Measurements from ENCODE around the gene RACK1.
A peak's percentile ranks its signal among the peaks of the same experiment; 100 is the strongest.

The RACK1 gene

DNA sequence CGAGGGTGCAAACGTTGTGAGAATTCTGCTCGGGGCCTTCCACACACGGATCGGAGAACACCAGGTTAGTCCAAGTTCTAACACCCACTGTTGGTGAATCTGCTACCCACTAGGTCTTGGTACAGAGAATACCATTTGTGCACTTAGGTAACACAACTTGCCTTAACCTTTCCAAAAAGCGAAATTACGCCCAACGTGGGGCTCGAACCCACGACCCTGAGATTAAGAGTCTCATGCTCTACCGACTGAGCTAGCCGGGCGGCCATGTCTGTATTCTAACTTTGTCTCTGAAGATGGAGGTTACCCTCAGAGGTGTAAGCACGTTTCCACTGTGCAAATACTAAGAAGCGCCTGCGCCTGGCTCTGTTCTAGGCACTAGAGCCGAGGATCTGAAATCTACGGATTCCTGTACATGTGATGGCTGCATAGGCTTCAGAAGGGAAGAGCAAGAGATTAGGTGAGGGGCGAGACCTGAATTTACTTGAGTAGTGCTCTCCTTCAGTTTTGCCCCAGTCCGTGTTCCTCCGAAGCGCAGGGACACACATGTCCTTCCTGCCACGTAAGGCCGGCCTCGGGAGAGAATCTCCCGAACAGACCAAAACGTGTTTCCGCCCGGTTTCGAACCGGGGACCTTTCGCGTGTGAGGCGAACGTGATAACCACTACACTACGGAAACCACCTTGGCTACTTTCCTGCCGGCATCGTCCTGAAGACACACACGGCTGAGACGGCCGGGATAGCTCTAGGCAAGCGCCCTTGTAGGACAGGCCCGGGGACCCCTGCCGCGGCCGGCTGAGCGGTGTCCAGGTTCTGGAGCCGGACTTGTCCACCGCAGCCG, 21.7 kb downstream of the RACK1 start:
- TF ChIP-seq, protein P1, sequence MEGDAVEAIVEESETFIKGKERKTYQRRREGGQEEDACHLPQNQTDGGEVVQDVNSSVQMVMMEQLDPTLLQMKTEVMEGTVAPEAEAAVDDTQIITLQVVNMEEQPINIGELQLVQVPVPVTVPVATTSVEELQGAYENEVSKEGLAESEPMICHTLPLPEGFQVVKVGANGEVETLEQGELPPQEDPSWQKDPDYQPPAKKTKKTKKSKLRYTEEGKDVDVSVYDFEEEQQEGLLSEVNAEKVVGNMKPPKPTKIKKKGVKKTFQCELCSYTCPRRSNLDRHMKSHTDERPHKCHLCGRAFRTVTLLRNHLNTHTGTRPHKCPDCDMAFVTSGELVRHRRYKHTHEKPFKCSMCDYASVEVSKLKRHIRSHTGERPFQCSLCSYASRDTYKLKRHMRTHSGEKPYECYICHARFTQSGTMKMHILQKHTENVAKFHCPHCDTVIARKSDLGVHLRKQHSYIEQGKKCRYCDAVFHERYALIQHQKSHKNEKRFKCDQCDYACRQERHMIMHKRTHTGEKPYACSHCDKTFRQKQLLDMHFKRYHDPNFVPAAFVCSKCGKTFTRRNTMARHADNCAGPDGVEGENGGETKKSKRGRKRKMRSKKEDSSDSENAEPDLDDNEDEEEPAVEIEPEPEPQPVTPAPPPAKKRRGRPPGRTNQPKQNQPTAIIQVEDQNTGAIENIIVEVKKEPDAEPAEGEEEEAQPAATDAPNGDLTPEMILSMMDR (IDR thresholded peaks at IDR 0.05; ENCODE audit: control insufficient read depth, insufficient read depth, low read depth, low read length, missing control alignments), result no peak
- H3K4me3 ChIP-seq (ENCODE audit: control insufficient read depth, low read depth, low read length), result peak overlapping the region; percentile 93
- DNase-seq (ENCODE audit: low read depth), result peak; percentile 85

DNA sequence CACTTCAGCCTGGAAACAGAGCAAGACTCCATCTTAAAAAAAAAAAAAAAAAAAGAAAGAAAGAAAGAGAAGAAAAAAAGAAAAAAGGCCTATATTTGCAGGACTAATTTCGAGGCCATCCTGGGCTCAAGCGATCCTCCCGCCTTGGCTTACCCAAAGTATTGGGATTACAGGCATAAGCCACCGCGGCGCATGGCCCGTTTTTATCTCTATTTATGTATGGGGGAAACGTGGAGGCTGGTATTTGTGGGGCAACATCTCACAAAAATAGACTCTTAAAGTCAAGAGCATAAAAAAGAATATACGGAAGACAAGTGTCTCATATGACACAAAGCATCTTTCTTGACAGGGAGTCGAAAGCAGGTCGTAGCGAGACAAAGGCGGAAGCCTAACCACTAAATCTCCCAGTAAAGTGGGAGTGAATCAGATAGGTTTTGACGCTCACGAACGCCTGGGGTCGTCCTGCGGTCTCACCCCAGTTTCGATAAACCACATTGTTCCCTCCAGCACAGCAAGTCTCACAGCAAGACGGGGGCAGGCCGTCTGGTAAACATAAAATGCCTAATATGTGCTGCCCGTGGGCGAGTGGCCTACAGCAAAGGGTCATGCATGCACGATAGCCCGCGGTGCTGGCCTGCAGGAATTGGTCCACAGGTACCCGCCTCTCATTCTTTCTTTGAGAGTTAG, 22.5 kb downstream of the RACK1 start:
- no peak overlapping the region for H3K4me3 ChIP-seq (ENCODE audit: control insufficient read depth, low read depth, low read length)
- TF ChIP-seq, protein P1 (IDR thresholded peaks at IDR 0.05; ENCODE audit: control insufficient read depth, insufficient read depth, low read depth, low read length, missing control alignments), result no peak
- no peak for DNase-seq (ENCODE audit: low read depth)

DNA sequence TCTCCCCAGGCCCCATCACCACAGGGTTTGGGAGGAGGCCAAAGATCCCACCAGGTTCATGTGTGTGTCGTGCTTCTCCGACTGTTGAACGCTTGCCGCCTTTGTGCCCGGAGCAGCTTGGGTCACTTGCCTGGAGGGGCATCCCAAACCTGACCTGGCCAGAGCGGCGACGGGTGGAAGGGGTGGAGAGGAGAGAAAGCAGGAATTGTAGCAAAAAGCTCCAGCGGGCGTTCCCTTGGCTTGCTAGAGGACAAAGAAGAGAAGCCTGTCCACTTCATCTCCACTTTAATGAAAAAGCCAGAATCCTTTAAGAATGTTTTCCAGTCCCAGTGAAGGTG, 23.6 kb downstream of the RACK1 start:
- no peak for DNase-seq (ENCODE audit: low read depth)
- TF ChIP-seq, protein P1 (IDR thresholded peaks at IDR 0.05; ENCODE audit: control insufficient read depth, insufficient read depth, low read depth, low read length, missing control alignments), result no peak
- H3K4me3 ChIP-seq (ENCODE audit: control insufficient read depth, low read depth, low read length), result no peak overlapping the region

DNA sequence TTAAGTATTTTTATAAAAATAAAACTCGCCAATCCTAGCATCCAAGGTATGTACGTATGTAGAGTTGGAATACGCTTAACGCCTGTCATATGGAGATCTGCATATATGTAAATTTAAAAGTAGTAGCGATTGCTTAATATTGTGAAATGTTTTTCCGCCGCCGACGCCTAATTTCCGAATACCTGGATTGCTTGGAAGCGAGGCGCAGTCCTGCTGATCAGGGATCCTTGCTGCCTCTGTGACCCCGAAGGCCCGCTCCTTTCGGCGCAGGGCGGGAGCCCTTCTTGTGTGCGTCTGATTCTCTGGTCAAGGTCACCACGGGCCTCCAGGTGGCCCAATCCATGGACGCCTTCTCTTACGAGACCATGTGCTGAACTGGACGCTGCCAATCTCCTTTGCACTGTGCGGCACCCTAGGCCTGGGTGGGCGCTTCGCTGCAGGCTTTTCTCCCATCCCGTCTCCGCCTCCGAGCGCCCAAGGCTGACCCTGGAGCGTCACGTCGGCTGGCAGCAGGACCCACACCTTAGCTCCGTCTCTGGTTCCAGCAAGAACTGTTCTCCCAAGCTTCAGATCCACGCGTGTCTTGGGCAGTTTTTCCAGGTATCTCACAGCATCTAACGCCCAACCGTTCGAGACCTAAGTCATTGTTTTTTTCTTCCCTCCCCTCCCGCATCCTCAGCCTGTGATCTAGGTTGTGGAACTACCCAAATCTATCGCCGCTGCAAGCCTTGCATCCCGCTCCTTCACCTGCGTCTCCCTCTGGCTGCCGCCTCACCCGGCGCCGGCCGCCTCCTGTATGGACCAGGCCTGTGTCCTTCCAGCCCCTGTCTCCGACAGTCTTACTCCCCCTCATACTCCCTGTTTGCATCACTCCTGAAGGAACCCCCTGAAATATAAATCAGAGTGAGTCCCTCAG, 24.2 kb downstream of the RACK1 start:
- H3K4me3 ChIP-seq (ENCODE audit: control insufficient read depth, low read depth, low read length), result no peak overlapping the region
- DNase-seq (ENCODE audit: low read depth), result no peak
- TF ChIP-seq, protein P1 (IDR thresholded peaks at IDR 0.05; ENCODE audit: control insufficient read depth, insufficient read depth, low read depth, low read length, missing control alignments), result no peak

DNA sequence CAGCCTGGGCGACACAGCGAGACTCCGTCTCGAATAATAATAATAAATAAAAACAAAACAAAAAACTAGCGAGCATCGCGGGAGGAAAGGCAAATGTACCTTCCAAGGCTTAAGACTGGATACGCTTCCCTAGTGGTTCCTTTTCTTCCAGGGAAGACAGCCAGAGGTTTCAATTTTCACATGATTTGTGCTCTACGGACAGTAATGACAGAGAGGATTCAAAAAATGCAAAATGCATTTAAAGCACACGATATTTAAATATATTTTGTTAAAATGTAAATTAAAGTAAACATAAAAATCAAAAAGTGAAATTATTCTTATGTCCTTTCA, 24.9 kb downstream of the RACK1 start:
- TF ChIP-seq, protein P1 (IDR thresholded peaks at IDR 0.05; ENCODE audit: control insufficient read depth, insufficient read depth, low read depth, low read length, missing control alignments), result no peak
- no peak for DNase-seq (ENCODE audit: low read depth)
- H3K4me3 ChIP-seq (ENCODE audit: control insufficient read depth, low read depth, low read length), result no peak overlapping the region

DNA sequence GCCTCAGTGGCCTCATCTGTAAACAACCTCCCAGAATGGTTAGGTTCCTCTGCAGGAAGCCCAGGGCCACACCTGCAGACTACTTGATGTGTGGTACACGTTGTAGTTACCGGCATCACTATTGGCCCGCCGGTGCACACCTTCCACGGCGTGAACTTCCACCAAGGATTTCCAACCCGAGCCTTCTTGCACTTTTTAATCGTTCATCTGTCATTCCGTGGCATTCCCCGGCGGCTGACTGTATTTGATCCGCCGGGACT, 26.0 kb downstream of the RACK1 start:
- peak overlapping the region; percentile 36 for H3K4me3 ChIP-seq (ENCODE audit: control insufficient read depth, low read depth, low read length)
- TF ChIP-seq, protein P1 (IDR thresholded peaks at IDR 0.05; ENCODE audit: control insufficient read depth, insufficient read depth, low read depth, low read length, missing control alignments), result no peak
- no peak for DNase-seq (ENCODE audit: low read depth)
